Kidney (tissue), 14 donors: ENCODE data around the gene THAP6. TPM values are rescaled to one million over a fixed set of nuclear protein-coding genes. Genes with fewer than 3 reads are reported as not detected.

Source experiments
- DNase-seq, 5 donors: peaks; one replicate each; pipeline ENCODE4 v3.0.0-alpha.2; 2013 to 2020
- FAIRE-seq: peaks from 2 replicates; lab custom pipeline; 2012; peaks lifted over from hg19 to GRCh38; lab: Jason Lieb, UNC
- H3K27ac ChIP-seq, 2 donors: one replicate each; pipeline ENCODE4 v1.7.0; 2013; ENCODE audit warnings: low read depth in 2 of 2, low read length in 2 of 2, inconsistent platforms in 1 of 2
- H3K27me3 ChIP-seq: one replicate; pipeline ENCODE4 v1.7.1; 2013; ENCODE audit warnings: low read length, inconsistent platforms; ENCODE audit not compliant: control insufficient read depth, insufficient read depth
- H3K36me3 ChIP-seq, 3 donors: one replicate each; pipeline versions ENCODE4 v1.7.0 to v1.7.1; 2013; ENCODE audit warnings: low read length in 3 of 3, control low read depth in 1 of 3, inconsistent platforms in 1 of 3; ENCODE audit not compliant: insufficient read depth in 3 of 3, control insufficient read depth in 2 of 3
- H3K4me1 ChIP-seq, 3 donors: one replicate each; pipeline versions ENCODE4 v1.7.0 to v1.7.1; 2013; ENCODE audit warnings: low read length in 3 of 3, inconsistent platforms in 1 of 3, low read depth in 1 of 3; ENCODE audit not compliant: control insufficient read depth in 2 of 3, insufficient read depth in 2 of 3
- H3K4me3 ChIP-seq, 3 donors: one replicate each; pipeline versions ENCODE4 v1.7.0 to v1.8.1; 2013; ENCODE audit warnings: low read length in 3 of 3, control low read depth in 1 of 3, inconsistent platforms in 1 of 3
- H3K9ac ChIP-seq, 3 donors: one replicate each; pipeline versions ENCODE4 v1.7.0 to v1.7.1; 2013; ENCODE audit warnings: low read length in 3 of 3, control low read depth in 1 of 3, inconsistent platforms in 1 of 3
- H3K9me3 ChIP-seq, 3 donors: one replicate each; pipeline versions ENCODE4 v1.7.0 to v1.7.1; 2013; ENCODE audit warnings: low read length in 3 of 3, control low read depth in 1 of 3, inconsistent platforms in 1 of 3; ENCODE audit not compliant: control insufficient read depth in 2 of 3, insufficient read depth in 1 of 3
- CTCF ChIP-seq: IDR thresholded peaks from 3 replicates; pipeline ENCODE4 v1.5.1; 2012; ENCODE audit warnings: mild to moderate bottlenecking, moderate library complexity, borderline replicate concordance; ENCODE audit not compliant: insufficient read depth; ENCODE audit errors: extremely low read depth
- intact Hi-C: fragments of 100-400 bp; cut with DNase I; formaldehyde crosslinking; loops from one replicate; pipeline ENCODE4 v1.11.1; 2022
- polyA plus RNA-seq: library from polyadenylated mRNA; stranded (reverse); fragments of 350-450 nt; fragmentation: Illumina TruSeq; extraction: RNeasy Lipid Tissue Mini Kit (QIAGEN cat#74804); gene quantifications from one replicate; pipeline ENCODE4 v1.2.3, GENCODE V29; 2014; ENCODE audit warnings: low read depth, low replicate concordance; ENCODE audit not compliant: insufficient read depth
- total RNA-seq: library from RNA; stranded (reverse); fragmentation: NEBNext Ultra II Directional; extraction: Animal tissue kit (Norgen Biotek cat#: 25700); gene quantifications from one replicate; pipeline ENCODE4 v1.2.1, GENCODE V29; 2021
- donor health status: control.
- donor health status: control.
- donor health status: control.
- donor health status: control.
- donor health status: control.
- donor health status: DM: yes; HTN: yes; CAD: no.
- donor health status: Normal renal cell carcinoma (clear cell type).

Gene THAP6
- total and polyA plus RNA-seq, 2 donors from 2014 or later: 6.4 to 22.1 TPM

- Histone ChIP-seq H3K36me3 (no peaks in the 10 kb centered on the region), H3K9ac (no peak within 1 kb of the TSS), H3K27ac (no peak within 1 kb of the TSS), H3K9me3 (no peaks in the 10 kb centered on the region), H3K4me1 (no peaks in the 10 kb centered on the region), H3K4me3 (no peak within 1 kb of the TSS), H3K27me3 (no peaks in the 10 kb centered on the region)
- intact Hi-C loops: no loop called here
- no peak for TF ChIP-seq CTCF
- FAIRE-seq: no peak
- no peak for DNase-seq
These were observed 41.3 kb downstream of the THAP6 start, which contains the start of gene ODAPH for GRCh38 chr4:75555294-75556164. ODAPH (plus strand) TSS chr4:75556066; CDS start chr4:75556083, 17 bp downstream.

- Histone ChIP-seq H3K9ac (no peak overlapping the region), H3K27ac (no peak overlapping the region), H3K4me1 (no peaks in the 10 kb centered on the region), H3K4me3 (no peak overlapping the region), H3K36me3 (no peaks in the 10 kb centered on the region), H3K27me3 (no peaks in the 10 kb centered on the region), H3K9me3 (no peaks in the 10 kb centered on the region)
- DNase-seq: no peak
- FAIRE-seq: no peak
- TF ChIP-seq CTCF: no peak
- intact Hi-C loops: no loop called here
These were observed 43.4 kb downstream of the THAP6 start for GRCh38 chr4:75557696-75558095.

- Histone ChIP-seq H3K27ac (no peak overlapping the region), H3K4me1 (no peaks in the 10 kb centered on the region), H3K9me3 (no peaks in the 10 kb centered on the region), H3K36me3 (no peaks in the 10 kb centered on the region), H3K9ac (no peak overlapping the region), H3K27me3 (no peaks in the 10 kb centered on the region), H3K4me3 (no peak overlapping the region)
- no peak for TF ChIP-seq CTCF
- peak in 1 of 5 donors; percentile 10 for DNase-seq
- intact Hi-C loops: no loop called here
- FAIRE-seq: no peak
These were observed 47.5 kb downstream of the THAP6 start for GRCh38 chr4:75561789-75562188.
